ENCODE results near the gene OCEL1. TPM values are rescaled to one million over a fixed set of nuclear protein-coding genes. Genes with fewer than 3 reads are reported as not detected.

OCEL1 gene
- total and polyA plus RNA-seq, 10 of the 15 experiments (the other 5 are each of a cell fraction or from before 2014, with no cell fraction given): 2.8 to 18.2 (median 7.4) TPM

DNA sequence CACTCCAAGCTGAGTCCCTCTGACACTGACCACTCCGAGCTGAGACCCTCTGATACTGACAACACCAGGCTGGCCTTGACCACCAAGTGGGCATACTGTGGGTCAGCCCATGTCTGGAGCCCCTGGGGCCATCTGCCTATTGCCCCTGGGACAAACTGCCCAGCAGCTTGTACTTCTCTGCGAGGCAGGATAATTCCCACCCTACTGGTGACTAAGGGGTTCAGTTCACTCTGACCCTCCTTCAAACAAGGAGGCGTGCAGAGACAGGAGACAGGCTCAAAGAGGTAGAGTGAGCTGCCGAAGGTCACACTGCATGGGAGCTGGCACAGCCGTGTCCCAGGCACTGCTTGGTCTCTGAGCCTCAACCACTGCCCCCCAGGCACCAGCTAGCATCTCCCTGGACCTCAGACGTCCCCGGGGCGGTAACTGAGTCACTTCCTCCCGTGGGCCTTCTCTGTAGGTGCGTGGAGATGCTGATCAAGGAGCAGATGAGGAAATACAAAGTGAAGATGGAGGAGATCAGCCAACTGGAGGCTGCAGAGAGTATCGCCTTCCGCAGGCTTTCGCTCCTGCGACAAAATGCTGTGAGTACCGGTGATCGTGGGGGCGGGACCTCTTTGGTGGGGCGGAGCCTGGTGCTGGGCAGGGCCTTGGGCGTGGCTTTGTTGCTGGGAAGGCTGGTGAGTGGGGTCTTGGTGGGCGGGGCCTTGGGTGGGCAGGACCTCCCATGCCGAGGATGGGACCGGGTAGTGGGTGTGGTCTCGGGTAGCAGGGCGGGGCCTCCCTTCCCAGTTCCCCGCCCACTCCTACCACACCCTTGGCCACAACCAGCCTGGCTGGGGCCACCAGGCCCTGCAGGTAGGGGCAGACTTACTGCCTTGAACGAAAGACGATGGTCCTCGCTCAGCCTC lies 16.6 kb upstream of the OCEL1 start:
- BruUV-seq (replicated peaks): no TSS peak
- RAD21 ChIA-PET (ENCODE audit: unreplicated experiment): no interaction called here
- in situ Hi-C loops (cut with MboI) (no loop called here), intact Hi-C loops (cut with micrococcal nuclease; ENCODE audit: unreplicated experiment) (no loop called here)
- FAIRE-seq (no peak), DNase-seq (ENCODE audit: low read depth, low spot score) (no peak), ATAC-seq (peak; percentile 80)
- H3K4me1 ChIP-seq (ENCODE audit: control insufficient read depth, insufficient read depth, low read length): peaks cover 2% of the 10 kb centered on the region
- no peak overlapping the region for H3K9ac ChIP-seq (ENCODE audit: control insufficient read depth, insufficient read depth, low read length)
- H3K4me2 ChIP-seq (ENCODE audit: control insufficient read depth, insufficient read depth): no peak overlapping the region
- no peak overlapping the region for H3K4me3 ChIP-seq
- H3K27ac ChIP-seq (ENCODE audit: control insufficient read depth, insufficient read depth): no peak overlapping the region
- POLR2A ChIA-PET: no interaction called here
- no peak overlapping the region for H2AFZ ChIP-seq (ENCODE audit: control insufficient read depth, low read depth, low read length)
- WGBS (ENCODE audit: insufficient coverage, insufficient replicate concordance, low lambda C conversion rate, missing lambda C conversion rate): 58% methylated on average over 24 of the region's 28 CpGs
- H3K79me2 ChIP-seq (ENCODE audit: control insufficient read depth, insufficient read depth, low read length): no peaks in the 10 kb centered on the region; the same call in 1 of the 2 replicates
- no peaks in the 10 kb centered on the region for H3K27me3 ChIP-seq (replicated peaks in 1 of 2; ENCODE audit: control insufficient read depth in 2 of 2, insufficient read depth in 2 of 2, low read length in 1 of 2)
- no peaks in the 10 kb centered on the region for H4K20me1 ChIP-seq (ENCODE audit: control insufficient read depth, insufficient read depth)
- CTCF ChIA-PET: no interaction called here
- peaks cover 7 to 40% of the 10 kb centered on the region in 2 experiments; a peak in 3 of 4 replicates for H3K36me3 ChIP-seq (ENCODE audit: control insufficient read depth in 2 of 2, insufficient read depth in 2 of 2, low read length in 1 of 2)
- SMC1A ChIA-PET (ENCODE audit: uncharacterized antibody, unreplicated experiment): no interaction called here
- no peaks in the 10 kb centered on the region for H3K9me3 ChIP-seq (replicated peaks; ENCODE audit: control insufficient read depth, insufficient read depth, low read length)
- no peak for TF ChIP-seq SREBF1 (IDR thresholded peaks at IDR 0.05; ENCODE audit: low read length)
- TF ChIP-seq, protein P1, sequence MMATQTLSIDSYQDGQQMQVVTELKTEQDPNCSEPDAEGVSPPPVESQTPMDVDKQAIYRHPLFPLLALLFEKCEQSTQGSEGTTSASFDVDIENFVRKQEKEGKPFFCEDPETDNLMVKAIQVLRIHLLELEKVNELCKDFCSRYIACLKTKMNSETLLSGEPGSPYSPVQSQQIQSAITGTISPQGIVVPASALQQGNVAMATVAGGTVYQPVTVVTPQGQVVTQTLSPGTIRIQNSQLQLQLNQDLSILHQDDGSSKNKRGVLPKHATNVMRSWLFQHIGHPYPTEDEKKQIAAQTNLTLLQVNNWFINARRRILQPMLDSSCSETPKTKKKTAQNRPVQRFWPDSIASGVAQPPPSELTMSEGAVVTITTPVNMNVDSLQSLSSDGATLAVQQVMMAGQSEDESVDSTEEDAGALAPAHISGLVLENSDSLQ (IDR thresholded peaks at IDR 0.05): no peak
- TF ChIP-seq POLR2A (IDR thresholded peaks at IDR 0.05; ENCODE audit: low read depth, low read length): peak; percentile 49; the same call in 1 of the 2 replicates
- no peak for TF ChIP-seq POLR2AphosphoS5 (IDR thresholded peaks at IDR 0.05; ENCODE audit: low read length)
- TF ChIP-seq, protein P2, sequence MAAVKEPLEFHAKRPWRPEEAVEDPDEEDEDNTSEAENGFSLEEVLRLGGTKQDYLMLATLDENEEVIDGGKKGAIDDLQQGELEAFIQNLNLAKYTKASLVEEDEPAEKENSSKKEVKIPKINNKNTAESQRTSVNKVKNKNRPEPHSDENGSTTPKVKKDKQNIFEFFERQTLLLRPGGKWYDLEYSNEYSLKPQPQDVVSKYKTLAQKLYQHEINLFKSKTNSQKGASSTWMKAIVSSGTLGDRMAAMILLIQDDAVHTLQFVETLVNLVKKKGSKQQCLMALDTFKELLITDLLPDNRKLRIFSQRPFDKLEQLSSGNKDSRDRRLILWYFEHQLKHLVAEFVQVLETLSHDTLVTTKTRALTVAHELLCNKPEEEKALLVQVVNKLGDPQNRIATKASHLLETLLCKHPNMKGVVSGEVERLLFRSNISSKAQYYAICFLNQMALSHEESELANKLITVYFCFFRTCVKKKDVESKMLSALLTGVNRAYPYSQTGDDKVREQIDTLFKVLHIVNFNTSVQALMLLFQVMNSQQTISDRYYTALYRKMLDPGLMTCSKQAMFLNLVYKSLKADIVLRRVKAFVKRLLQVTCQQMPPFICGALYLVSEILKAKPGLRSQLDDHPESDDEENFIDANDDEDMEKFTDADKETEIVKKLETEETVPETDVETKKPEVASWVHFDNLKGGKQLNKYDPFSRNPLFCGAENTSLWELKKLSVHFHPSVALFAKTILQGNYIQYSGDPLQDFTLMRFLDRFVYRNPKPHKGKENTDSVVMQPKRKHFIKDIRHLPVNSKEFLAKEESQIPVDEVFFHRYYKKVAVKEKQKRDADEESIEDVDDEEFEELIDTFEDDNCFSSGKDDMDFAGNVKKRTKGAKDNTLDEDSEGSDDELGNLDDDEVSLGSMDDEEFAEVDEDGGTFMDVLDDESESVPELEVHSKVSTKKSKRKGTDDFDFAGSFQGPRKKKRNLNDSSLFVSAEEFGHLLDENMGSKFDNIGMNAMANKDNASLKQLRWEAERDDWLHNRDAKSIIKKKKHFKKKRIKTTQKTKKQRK (IDR thresholded peaks at IDR 0.05; ENCODE audit: low read depth, low read length): no peak
- no peak for TF ChIP-seq RELA (IDR thresholded peaks at IDR 0.05; ENCODE audit: borderline replicate concordance, partially characterized antibody)
- no peak for TF ChIP-seq SIX5 (IDR thresholded peaks at IDR 0.05; ENCODE audit: low read depth, low read length, severe bottlenecking)
- TF ChIP-seq RUNX3 (IDR thresholded peaks at IDR 0.05; ENCODE audit: low read length): 0 out of 2 replicates have a peak, but pooled peaks have one; percentile 3
- TF ChIP-seq HDGF (IDR thresholded peaks at IDR 0.05): peak; percentile 83; the same call in 1 of the 2 replicates
